Measurements from ENCODE around the gene RNASEH2A.

RNASEH2A gene

GRCh38 chr19:12806242-12807081 is at the start of gene RNASEH2A:
Gene RNASEH2A (plus strand): TSS chr19:12806584. CDS start chr19:12806674, 90 bp downstream.
- H3K4me1 Mint-ChIP-seq (ENCODE audit: low read depth) = peaks cover 22% of the 10 kb centered on the region
- peak within 1 kb of the TSS; percentile 92 for H3K27ac Mint-ChIP-seq
- peak within 1 kb of the TSS; percentile 95 for H3K4me3 Mint-ChIP-seq
- H3K9me3 Mint-ChIP-seq = no peaks in the 10 kb centered on the region
- peaks cover 17% of the 10 kb centered on the region for H3K36me3 Mint-ChIP-seq (ENCODE audit: low read depth)
- no peaks in the 10 kb centered on the region for H3K27me3 Mint-ChIP-seq

- H3K36me3 Mint-ChIP-seq (ENCODE audit: low read depth) = no peaks in the 10 kb centered on the region
- H3K4me3 Mint-ChIP-seq = peak overlapping the region; percentile 48
- H3K4me1 Mint-ChIP-seq (ENCODE audit: low read depth) = peaks cover 6% of the 10 kb centered on the region
- H3K27me3 Mint-ChIP-seq = peaks cover 19% of the 10 kb centered on the region
- H3K9me3 Mint-ChIP-seq = no peaks in the 10 kb centered on the region
- H3K27ac Mint-ChIP-seq = no peak overlapping the region
Observed at GRCh38 chr19:12757544-12758274, 48.7 kb upstream of the RNASEH2A start.

- Mint-ChIP-seq H3K27ac (no peak overlapping the region), H3K4me1 (ENCODE audit: low read depth) (peaks cover 6% of the 10 kb centered on the region), H3K36me3 (ENCODE audit: low read depth) (no peaks in the 10 kb centered on the region), H3K4me3 (no peak overlapping the region), H3K27me3 (peaks cover 14% of the 10 kb centered on the region), H3K9me3 (no peaks in the 10 kb centered on the region)
Observed at GRCh38 chr19:12759686-12760085, 46.7 kb upstream of the RNASEH2A start.

GRCh38 chr19:12763100-12763499 is 43.3 kb upstream of the RNASEH2A start:
- Mint-ChIP-seq H3K27ac (no peak overlapping the region), H3K4me3 (no peak overlapping the region), H3K9me3 (no peaks in the 10 kb centered on the region), H3K36me3 (ENCODE audit: low read depth) (no peaks in the 10 kb centered on the region), H3K4me1 (ENCODE audit: low read depth) (peaks cover 4% of the 10 kb centered on the region), H3K27me3 (peaks cover 4% of the 10 kb centered on the region)

- H3K36me3 Mint-ChIP-seq (ENCODE audit: low read depth) = no peaks in the 10 kb centered on the region
- peaks cover 4% of the 10 kb centered on the region for H3K4me1 Mint-ChIP-seq (ENCODE audit: low read depth)
Observed at GRCh38 chr19:12764698-12765097, 41.7 kb upstream of the RNASEH2A start.

GRCh38 chr19:12766051-12766521 is 40.3 kb upstream of the RNASEH2A start:
- Mint-ChIP-seq H3K27ac (no peak overlapping the region), H3K36me3 (ENCODE audit: low read depth) (no peaks in the 10 kb centered on the region), H3K4me3 (no peak overlapping the region), H3K4me1 (ENCODE audit: low read depth) (peaks cover 4% of the 10 kb centered on the region), H3K27me3 (no peaks in the 10 kb centered on the region), H3K9me3 (no peaks in the 10 kb centered on the region)

More at GRCh38 chr19:12764698-12765097, 41.7 kb upstream of the RNASEH2A start:
- Mint-ChIP-seq H3K9me3 (no peaks in the 10 kb centered on the region), H3K27ac (no peak overlapping the region), H3K4me3 (no peak overlapping the region), H3K27me3 (no peaks in the 10 kb centered on the region)

GRCh38 chr19:12767150-12767549 is 39.2 kb upstream of the RNASEH2A start:
- H3K36me3 Mint-ChIP-seq (ENCODE audit: low read depth) = no peaks in the 10 kb centered on the region
- H3K4me1 Mint-ChIP-seq (ENCODE audit: low read depth) = peaks cover 4% of the 10 kb centered on the region
- no peaks in the 10 kb centered on the region for H3K9me3 Mint-ChIP-seq
- no peak overlapping the region for H3K4me3 Mint-ChIP-seq
- H3K27ac Mint-ChIP-seq = no peak overlapping the region
- no peaks in the 10 kb centered on the region for H3K27me3 Mint-ChIP-seq

- Mint-ChIP-seq H3K9me3 (no peaks in the 10 kb centered on the region), H3K36me3 (ENCODE audit: low read depth) (no peaks in the 10 kb centered on the region), H3K4me1 (ENCODE audit: low read depth) (peaks cover 4% of the 10 kb centered on the region), H3K4me3 (no peak overlapping the region), H3K27me3 (no peaks in the 10 kb centered on the region), H3K27ac (no peak overlapping the region)
Observed at GRCh38 chr19:12767666-12768065, 38.7 kb upstream of the RNASEH2A start.

GRCh38 chr19:12769689-12770088 is 36.7 kb upstream of the RNASEH2A start:
- H3K27ac Mint-ChIP-seq = no peak overlapping the region
- H3K36me3 Mint-ChIP-seq (ENCODE audit: low read depth) = no peaks in the 10 kb centered on the region
- no peaks in the 10 kb centered on the region for H3K27me3 Mint-ChIP-seq
- no peaks in the 10 kb centered on the region for H3K9me3 Mint-ChIP-seq
- H3K4me1 Mint-ChIP-seq (ENCODE audit: low read depth) = peaks cover 11% of the 10 kb centered on the region
- H3K4me3 Mint-ChIP-seq = peak overlapping the region; percentile 20

GRCh38 chr19:12770922-12771321 is 35.5 kb upstream of the RNASEH2A start:
- no peak overlapping the region for H3K27ac Mint-ChIP-seq
- H3K4me3 Mint-ChIP-seq = no peak overlapping the region
- peaks cover 11% of the 10 kb centered on the region for H3K4me1 Mint-ChIP-seq (ENCODE audit: low read depth)
- no peaks in the 10 kb centered on the region for H3K27me3 Mint-ChIP-seq
- no peaks in the 10 kb centered on the region for H3K36me3 Mint-ChIP-seq (ENCODE audit: low read depth)
- H3K9me3 Mint-ChIP-seq = no peaks in the 10 kb centered on the region

- no peaks in the 10 kb centered on the region for H3K27me3 Mint-ChIP-seq
- H3K4me3 Mint-ChIP-seq = no peak overlapping the region
- H3K4me1 Mint-ChIP-seq (ENCODE audit: low read depth) = peaks cover 13% of the 10 kb centered on the region
- H3K9me3 Mint-ChIP-seq = no peaks in the 10 kb centered on the region
- no peak overlapping the region for H3K27ac Mint-ChIP-seq
- H3K36me3 Mint-ChIP-seq (ENCODE audit: low read depth) = no peaks in the 10 kb centered on the region
Observed at GRCh38 chr19:12772323-12772722, 34.1 kb upstream of the RNASEH2A start.

GRCh38 chr19:12773571-12773970 is 32.8 kb upstream of the RNASEH2A start:
- Mint-ChIP-seq H3K4me1 (ENCODE audit: low read depth) (peaks cover 20% of the 10 kb centered on the region), H3K4me3 (no peak overlapping the region), H3K9me3 (no peaks in the 10 kb centered on the region), H3K27me3 (no peaks in the 10 kb centered on the region), H3K36me3 (ENCODE audit: low read depth) (no peaks in the 10 kb centered on the region), H3K27ac (no peak overlapping the region)

GRCh38 chr19:12774588-12775555 is 31.5 kb upstream of the RNASEH2A start, which contains the start of gene HOOK2:
Gene HOOK2 (minus strand): TSS chr19:12775552. CDS start chr19:12775449, 103 bp downstream.
- no peaks in the 10 kb centered on the region for H3K36me3 Mint-ChIP-seq (ENCODE audit: low read depth)
- peaks cover 32% of the 10 kb centered on the region for H3K4me1 Mint-ChIP-seq (ENCODE audit: low read depth)
- peak within 1 kb of the TSS; percentile 74 for H3K4me3 Mint-ChIP-seq
- peak within 1 kb of the TSS; percentile 74 for H3K27ac Mint-ChIP-seq
- no peaks in the 10 kb centered on the region for H3K9me3 Mint-ChIP-seq
- H3K27me3 Mint-ChIP-seq = no peaks in the 10 kb centered on the region

Measured in stimulated activated naive CD8-positive, alpha-beta T cell treated with anti-CD3 and anti-CD28 coated beads, Interleukin-15, Interleukin-2, amounts not matched to agents 100 ng/mL and 50 ng/mL, for 24 hours (primary cell).